Measurements from ENCODE around the gene CRYL1.

The CRYL1 gene

DNA sequence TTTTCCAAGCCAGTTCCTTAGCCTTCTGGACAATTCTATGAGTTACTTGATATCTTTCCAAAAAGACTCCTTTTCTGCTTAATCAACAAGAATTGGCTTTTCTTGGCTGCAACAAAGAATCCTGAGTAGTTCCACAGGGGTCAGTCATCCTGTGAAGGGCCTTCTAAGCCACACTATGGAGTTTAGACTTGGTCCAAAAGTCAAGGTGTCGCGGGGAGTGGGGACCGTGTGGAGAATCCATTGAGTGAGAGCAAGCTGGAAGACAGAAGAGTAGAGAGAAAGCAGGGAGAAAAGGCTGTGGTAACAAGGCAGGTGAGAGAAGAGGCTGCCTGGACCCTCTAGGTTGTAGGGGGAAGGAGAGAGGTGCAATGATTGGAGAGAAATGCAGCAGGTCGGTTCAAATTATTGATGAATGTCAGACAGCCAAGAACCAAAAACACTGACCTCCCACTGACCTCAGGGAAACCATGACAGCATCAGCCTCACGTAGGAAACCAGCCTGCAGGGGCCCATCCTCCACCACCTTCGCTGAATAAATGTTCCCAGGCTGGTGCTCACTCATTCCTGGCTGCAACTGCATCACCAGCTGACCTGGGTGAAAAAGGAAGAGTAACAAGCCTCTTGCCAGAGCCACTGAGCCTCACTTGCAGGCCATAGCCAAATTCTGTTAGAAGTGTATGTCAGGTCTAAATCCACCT lies 34.2 kb upstream of the CRYL1 start:
- TF ChIP-seq, protein P1, sequence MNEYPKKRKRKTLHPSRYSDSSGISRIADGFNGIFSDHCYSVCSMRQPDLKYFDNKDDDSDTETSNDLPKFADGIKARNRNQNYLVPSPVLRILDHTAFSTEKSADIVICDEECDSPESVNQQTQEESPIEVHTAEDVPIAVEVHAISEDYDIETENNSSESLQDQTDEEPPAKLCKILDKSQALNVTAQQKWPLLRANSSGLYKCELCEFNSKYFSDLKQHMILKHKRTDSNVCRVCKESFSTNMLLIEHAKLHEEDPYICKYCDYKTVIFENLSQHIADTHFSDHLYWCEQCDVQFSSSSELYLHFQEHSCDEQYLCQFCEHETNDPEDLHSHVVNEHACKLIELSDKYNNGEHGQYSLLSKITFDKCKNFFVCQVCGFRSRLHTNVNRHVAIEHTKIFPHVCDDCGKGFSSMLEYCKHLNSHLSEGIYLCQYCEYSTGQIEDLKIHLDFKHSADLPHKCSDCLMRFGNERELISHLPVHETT (tag by site-specific recombination; IDR thresholded peaks at IDR 0.05): no peak
- TF ChIP-seq HOXA7 (CRISPR knock-in tag; IDR thresholded peaks at IDR 0.05; ENCODE audit: borderline replicate concordance) (no peak), ZNF776 (tag by site-specific recombination; IDR thresholded peaks at IDR 0.05; ENCODE audit: borderline replicate concordance) (no peak), HOXC10 (CRISPR knock-in tag; IDR thresholded peaks at IDR 0.05) (no peak), ZEB2 (tag by site-specific recombination; IDR thresholded peaks at IDR 0.05) (no peak)
- TF ChIP-seq, protein P2, sequence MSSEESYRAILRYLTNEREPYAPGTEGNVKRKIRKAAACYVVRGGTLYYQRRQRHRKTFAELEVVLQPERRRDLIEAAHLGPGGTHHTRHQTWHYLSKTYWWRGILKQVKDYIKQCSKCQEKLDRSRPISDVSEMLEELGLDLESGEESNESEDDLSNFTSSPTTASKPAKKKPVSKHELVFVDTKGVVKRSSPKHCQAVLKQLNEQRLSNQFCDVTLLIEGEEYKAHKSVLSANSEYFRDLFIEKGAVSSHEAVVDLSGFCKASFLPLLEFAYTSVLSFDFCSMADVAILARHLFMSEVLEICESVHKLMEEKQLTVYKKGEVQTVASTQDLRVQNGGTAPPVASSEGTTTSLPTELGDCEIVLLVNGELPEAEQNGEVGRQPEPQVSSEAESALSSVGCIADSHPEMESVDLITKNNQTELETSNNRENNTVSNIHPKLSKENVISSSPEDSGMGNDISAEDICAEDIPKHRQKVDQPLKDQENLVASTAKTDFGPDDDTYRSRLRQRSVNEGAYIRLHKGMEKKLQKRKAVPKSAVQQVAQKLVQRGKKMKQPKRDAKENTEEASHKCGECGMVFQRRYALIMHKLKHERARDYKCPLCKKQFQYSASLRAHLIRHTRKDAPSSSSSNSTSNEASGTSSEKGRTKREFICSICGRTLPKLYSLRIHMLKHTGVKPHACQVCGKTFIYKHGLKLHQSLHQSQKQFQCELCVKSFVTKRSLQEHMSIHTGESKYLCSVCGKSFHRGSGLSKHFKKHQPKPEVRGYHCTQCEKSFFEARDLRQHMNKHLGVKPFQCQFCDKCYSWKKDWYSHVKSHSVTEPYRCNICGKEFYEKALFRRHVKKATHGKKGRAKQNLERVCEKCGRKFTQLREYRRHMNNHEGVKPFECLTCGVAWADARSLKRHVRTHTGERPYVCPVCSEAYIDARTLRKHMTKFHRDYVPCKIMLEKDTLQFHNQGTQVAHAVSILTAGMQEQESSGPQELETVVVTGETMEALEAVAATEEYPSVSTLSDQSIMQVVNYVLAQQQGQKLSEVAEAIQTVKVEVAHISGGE (tag by site-specific recombination; conservative IDR thresholded peaks at IDR 0.05; ENCODE audit: low read depth): no peak
- TF ChIP-seq, protein P3, sequence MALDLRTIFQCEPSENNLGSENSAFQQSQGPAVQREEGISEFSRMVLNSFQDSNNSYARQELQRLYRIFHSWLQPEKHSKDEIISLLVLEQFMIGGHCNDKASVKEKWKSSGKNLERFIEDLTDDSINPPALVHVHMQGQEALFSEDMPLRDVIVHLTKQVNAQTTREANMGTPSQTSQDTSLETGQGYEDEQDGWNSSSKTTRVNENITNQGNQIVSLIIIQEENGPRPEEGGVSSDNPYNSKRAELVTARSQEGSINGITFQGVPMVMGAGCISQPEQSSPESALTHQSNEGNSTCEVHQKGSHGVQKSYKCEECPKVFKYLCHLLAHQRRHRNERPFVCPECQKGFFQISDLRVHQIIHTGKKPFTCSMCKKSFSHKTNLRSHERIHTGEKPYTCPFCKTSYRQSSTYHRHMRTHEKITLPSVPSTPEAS (tag by site-specific recombination; IDR thresholded peaks at IDR 0.05): no peak
- CTCF ChIA-PET: no interaction called here
- POLR2A ChIA-PET: no interaction called here
- no peaks in the 10 kb centered on the region for H3K36me3 ChIP-seq (ENCODE audit: control insufficient read depth in 2 of 2, insufficient read depth in 1 of 2, low read length in 2 of 2)
- H3K4me3 ChIP-seq (ENCODE audit: low read depth, low read length): no peak overlapping the region
- no peaks in the 10 kb centered on the region for H3K4me1 ChIP-seq (ENCODE audit: control insufficient read depth, insufficient read depth, low read length)
- H3K27ac ChIP-seq (ENCODE audit: extremely low read depth, low read depth, low read length): no peak overlapping the region
- no peaks in the 10 kb centered on the region for H3K9me3 ChIP-seq (ENCODE audit: control insufficient read depth, insufficient read depth, low read depth, low read length)

DNA sequence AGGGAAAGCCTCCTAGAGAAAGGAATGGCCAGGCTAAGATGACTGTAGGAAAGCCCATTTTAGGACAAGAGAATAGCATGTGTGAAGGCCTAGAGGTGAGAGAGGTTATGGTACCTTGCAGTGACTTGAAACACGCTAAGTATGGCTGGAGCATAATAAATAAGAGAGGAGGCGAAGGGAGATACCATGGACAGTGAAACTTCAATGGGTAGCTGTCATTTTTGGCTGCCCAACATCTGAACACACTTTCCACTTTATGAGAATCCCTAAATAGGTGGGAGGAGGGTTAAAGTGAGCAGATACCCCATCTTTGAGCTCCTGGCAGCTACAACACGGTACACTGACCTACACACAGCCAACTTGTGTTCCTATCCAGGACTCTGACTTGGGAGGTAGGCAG lies 33.3 kb upstream of the CRYL1 start:
- Histone ChIP-seq H3K36me3 (ENCODE audit: control insufficient read depth in 2 of 2, insufficient read depth in 1 of 2, low read length in 2 of 2) (no peaks in the 10 kb centered on the region), H3K4me3 (ENCODE audit: low read depth, low read length) (no peak overlapping the region), H3K4me1 (ENCODE audit: control insufficient read depth, insufficient read depth, low read length) (no peaks in the 10 kb centered on the region), H3K9me3 (ENCODE audit: control insufficient read depth, insufficient read depth, low read depth, low read length) (no peaks in the 10 kb centered on the region), H3K27ac (ENCODE audit: extremely low read depth, low read depth, low read length) (no peak overlapping the region)
- ChIA-PET POLR2A (no interaction called here), CTCF (interaction anchor here (0.6 kb wide), 1 partner anchor 272 kb away, joined by 4 read pairs; no protein-coding TSS in a partner anchor)
- TF ChIP-seq, protein P4, sequence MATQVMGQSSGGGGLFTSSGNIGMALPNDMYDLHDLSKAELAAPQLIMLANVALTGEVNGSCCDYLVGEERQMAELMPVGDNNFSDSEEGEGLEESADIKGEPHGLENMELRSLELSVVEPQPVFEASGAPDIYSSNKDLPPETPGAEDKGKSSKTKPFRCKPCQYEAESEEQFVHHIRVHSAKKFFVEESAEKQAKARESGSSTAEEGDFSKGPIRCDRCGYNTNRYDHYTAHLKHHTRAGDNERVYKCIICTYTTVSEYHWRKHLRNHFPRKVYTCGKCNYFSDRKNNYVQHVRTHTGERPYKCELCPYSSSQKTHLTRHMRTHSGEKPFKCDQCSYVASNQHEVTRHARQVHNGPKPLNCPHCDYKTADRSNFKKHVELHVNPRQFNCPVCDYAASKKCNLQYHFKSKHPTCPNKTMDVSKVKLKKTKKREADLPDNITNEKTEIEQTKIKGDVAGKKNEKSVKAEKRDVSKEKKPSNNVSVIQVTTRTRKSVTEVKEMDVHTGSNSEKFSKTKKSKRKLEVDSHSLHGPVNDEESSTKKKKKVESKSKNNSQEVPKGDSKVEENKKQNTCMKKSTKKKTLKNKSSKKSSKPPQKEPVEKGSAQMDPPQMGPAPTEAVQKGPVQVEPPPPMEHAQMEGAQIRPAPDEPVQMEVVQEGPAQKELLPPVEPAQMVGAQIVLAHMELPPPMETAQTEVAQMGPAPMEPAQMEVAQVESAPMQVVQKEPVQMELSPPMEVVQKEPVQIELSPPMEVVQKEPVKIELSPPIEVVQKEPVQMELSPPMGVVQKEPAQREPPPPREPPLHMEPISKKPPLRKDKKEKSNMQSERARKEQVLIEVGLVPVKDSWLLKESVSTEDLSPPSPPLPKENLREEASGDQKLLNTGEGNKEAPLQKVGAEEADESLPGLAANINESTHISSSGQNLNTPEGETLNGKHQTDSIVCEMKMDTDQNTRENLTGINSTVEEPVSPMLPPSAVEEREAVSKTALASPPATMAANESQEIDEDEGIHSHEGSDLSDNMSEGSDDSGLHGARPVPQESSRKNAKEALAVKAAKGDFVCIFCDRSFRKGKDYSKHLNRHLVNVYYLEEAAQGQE (tag by site-specific recombination; IDR thresholded peaks at IDR 0.05): peak; percentile 80
- TF ChIP-seq, protein P1 (tag by site-specific recombination; IDR thresholded peaks at IDR 0.05): no peak
- no peak for TF ChIP-seq ZFP3 (tag by site-specific recombination; IDR thresholded peaks at IDR 0.05; ENCODE audit: low read depth)
- TF ChIP-seq KLF1 (tag by site-specific recombination; IDR thresholded peaks at IDR 0.05): no peak
- no peak for TF ChIP-seq ZNF169 (tag by site-specific recombination; IDR thresholded peaks at IDR 0.05)
- TF ChIP-seq ZNF561 (tag by site-specific recombination; IDR thresholded peaks at IDR 0.05; ENCODE audit: borderline replicate concordance): no peak
- TF ChIP-seq TCF7L2 (IDR thresholded peaks at IDR 0.05; ENCODE audit: borderline replicate concordance, low read depth, low read length): no peak
